Measurements from ENCODE around the gene PIBF1.

- no peak for TF ChIP-seq CTCF (conservative IDR thresholded peaks at IDR 0.05 in 1 of 2, IDR thresholded peaks at IDR 0.05 in 1 of 2; ENCODE audit: low read depth in 1 of 2, low read length in 2 of 2)
- TF ChIP-seq EZH2 (IDR thresholded peaks at IDR 0.05; ENCODE audit: low read length, missing control alignments) = no peak
These were observed 276.1 kb downstream of the PIBF1 start for GRCh38 chr13:73058064-73058313.

Measured in fibroblast of lung (primary cell).